C1 segment of cervical spinal cord (tissue), 14 donors: ENCODE results near the gene BRME1.

Experiments
- DNase-seq, 14 donors: peaks; one replicate each; lab custom pipeline; 2025; lab: John Stamatoyannopoulos, UW

BRME1 gene

DNA sequence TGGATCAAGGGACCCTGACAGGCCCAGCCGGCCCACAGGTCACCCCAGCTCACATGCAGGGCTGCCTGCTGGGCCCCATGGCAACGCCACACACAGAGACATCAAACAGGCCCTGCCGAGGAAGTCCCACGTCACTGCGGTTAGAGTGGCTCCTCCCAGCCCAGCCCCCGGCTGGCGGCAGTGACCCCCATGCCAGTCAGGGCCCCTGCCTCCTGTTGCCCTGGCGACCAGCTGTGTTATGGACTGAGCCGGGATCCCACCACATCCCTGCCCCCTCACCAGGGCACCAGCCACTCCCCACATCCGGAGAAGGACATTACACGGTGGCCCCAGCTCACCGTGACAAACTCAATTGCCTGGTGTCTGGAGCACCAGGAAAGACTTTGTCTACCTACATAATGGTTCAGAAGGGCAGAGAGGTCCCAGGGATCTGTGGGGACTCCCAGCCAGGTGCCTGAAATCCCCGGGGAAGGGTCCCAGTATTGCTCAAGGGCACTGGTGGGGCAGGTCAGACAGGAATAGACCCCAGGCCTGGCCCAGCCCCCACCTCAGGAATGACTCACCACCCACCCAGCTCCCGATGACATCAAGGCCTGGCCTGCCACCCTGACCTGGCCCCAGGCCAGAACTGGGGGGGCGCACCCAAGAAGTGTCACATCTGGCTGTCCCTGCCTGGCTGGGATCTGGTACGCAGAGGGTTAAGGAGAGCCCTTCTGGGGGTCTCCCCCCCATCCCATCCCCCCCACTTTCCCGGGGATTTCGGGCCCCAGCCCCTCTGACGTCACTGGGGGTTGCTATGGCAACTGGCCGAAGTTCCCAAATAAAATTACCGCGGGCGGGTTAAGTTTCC is 59.1 kb downstream of the BRME1 start:
- peak in 12 of 14 donors; percentile 17 to 93 (median 78) for DNase-seq

GRCh38 chr19:13844130-13844631 is 61.7 kb downstream of the BRME1 start:
- no peak for DNase-seq

DNA sequence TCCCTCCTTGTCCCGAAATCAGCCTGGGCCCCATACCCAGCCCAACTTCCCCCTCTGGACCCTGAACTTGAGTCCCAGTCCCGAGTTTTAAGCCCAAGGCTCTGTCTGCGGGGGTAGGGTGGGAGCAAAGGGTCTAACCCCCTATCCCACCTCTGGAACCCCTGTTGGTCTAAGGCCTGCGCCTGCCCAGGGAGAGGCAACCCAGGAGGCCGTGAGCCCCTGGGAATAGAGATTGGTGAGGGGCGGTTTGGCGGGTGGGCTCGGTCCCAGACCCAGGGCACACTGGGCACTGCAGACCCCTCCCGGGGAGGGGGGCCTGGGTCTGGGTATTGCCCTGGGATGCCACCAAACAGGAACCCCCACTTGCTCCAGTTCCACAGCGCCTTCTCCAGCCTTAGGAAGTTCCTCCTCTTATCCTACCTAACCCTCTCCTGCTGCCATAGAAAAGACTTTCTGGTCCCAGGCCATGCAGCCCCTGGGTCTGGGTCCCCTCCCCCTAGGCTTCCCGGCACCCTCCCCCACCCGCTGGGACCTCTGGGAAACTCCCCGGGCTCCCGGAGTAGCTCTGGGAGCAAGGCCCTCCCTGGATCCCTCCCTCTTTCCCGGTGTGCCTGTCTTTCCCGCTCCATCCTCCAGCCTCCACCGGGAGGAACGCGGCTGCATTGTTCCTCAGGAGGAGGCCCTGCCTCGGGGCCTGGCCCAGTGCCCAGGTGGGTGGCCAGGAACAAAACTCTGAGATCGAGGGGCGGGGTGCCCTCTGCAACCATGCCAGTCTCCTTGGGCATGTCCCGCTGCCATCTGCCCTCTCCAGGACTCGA is 62.6 kb downstream of the BRME1 start:
- peak in 5 of 14 donors; percentile 11 to 78 (median 27) for DNase-seq

DNA sequence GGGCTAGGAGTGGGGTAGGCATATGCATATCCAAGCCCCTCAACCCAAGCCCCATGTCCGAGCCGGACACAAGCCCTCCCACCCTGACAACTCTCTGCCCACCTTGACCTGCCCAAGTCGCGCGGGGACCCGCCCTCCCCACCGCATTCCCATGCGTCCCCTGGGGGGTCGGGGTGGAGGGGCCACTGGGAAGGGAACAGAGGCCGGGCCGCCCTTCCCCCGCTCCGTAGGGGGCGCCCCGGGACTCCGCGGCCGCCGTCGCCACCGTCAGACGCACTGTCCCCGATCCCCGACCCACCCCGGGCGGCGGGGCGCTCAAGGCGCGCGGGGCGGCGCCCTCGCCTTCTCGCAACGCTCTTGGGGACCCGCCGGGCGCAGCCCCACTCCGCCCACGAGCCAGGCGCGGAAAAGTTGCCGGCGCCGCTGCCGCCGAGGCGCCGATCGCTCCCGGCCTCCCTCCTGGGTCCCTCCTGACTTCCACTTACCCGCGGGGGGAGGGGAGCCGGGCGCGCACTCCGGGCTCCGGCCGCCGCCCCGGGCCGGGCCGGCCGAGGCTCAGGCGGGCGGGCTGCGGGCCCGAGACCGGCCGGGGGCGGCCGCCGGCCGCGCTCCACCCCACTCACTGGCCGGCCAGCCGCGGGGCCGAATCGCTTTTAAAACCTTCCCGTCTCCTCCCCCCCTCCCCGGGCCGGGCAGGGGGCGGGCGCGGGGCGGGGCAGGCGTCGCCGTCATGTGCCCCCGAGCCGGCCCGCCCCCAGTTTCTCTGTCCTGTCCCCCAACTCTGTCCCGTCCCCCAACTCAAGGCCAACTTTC is 63.4 kb downstream of the BRME1 start:
- peak in 12 of 14 donors; percentile 8 to 76 (median 47) for DNase-seq

GRCh38 chr19:13841962-13842290 is 64.0 kb downstream of the BRME1 start:
- no peak for DNase-seq

GRCh38 chr19:13841086-13841961 is 64.6 kb downstream of the BRME1 start:
- DNase-seq: peak in 3 of 14 donors; percentile 38 to 55 (median 43)

- peak in 3 of 14 donors; percentile 6 to 38 (median 34) for DNase-seq
Measured at GRCh38 chr19:13840305-13841085, 65.4 kb downstream of the BRME1 start.

GRCh38 chr19:13839938-13840304 is 66.0 kb downstream of the BRME1 start:
- DNase-seq: peak in 2 of 14 donors; percentile 65 to 82

DNA sequence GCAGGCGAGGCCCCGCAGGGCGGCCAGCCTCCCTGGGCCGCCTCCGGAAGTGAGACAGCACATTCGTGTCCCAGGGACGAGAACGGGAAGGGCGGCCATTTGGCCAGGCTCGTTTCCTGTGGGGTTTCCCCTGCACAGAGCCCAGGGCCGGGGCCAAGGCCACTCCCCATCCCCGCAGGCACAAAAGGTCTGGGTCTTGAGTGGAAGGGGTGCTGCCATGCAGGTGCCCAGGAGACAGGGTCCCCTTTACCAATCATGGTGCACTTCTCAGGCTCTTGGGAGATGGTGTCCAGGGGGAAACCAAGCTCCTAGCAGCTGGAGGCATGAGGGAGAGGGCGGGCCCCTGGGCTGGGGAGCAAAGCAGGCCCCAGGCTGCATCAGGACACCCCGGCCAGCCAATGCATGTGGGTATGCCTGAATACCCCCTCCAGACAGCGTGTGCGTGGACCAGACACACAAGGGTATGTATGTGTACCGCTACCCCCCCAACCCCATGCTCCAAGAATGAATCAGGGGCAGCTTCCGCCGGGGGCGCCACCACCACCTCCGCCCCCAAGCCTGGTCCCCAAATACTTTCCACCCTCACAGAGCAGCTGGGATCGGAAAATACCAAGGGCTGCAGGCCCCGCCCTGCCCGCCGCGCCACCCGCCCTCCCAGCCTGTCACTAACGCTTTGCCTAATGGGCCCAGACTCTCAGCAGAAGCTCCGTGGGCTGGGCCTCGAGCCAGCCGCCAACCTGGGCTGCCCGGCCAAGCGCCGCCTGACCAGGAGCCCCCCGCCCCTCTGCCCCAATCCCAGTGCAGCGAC is 66.6 kb downstream of the BRME1 start:
- DNase-seq: peak in 9 of 14 donors; percentile 18 to 82 (median 53)

GRCh38 chr19:13838435-13839129 is 67.3 kb downstream of the BRME1 start:
- no peak for DNase-seq

DNA sequence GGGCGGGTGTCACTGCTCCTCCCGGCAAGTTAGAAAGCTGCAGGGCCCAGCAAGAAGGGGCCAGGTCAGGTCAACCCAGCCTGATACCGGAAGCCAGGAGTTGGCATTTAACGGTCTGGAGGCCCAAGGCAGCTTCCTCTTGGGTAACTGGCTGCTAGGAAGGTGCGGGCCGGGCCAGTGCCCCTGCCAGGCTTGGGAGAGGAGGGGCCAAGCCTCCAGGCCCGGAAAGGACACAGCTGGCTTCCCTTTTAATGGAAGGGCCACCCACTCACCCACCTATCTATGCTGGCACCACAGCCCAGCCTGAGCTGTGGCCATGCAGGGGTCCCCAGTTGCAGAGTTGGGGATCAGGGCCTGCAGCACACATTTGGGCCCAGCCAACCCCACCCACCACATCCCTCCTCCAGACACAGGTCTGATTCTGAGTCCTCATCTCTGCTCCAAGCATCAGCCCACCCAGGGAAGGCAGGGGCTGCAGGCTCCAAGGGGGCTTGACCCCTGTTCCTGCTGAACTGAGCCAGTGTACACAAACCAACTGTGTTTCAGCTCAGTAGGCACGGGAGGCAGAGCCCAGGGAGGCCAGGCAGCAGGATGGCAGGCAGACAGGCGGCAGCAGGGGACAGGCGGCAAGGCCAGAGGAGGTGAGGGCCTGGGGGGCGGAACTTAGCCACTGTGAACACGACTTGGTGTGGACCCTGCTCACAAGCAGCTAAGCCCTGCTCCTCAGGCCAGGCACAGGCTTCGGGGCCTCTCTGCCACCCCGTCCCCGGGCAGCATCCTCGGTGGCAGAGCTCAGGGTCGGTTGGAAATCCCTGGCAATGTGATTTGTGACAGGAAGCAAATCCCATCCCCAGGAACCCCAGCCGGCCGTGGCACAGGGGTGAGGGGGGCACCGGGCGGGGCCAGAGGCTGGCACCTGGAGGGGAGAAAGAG is 69.9 kb downstream of the BRME1 start:
- peak in 2 of 14 donors; percentile 7 to 55 for DNase-seq

DNA sequence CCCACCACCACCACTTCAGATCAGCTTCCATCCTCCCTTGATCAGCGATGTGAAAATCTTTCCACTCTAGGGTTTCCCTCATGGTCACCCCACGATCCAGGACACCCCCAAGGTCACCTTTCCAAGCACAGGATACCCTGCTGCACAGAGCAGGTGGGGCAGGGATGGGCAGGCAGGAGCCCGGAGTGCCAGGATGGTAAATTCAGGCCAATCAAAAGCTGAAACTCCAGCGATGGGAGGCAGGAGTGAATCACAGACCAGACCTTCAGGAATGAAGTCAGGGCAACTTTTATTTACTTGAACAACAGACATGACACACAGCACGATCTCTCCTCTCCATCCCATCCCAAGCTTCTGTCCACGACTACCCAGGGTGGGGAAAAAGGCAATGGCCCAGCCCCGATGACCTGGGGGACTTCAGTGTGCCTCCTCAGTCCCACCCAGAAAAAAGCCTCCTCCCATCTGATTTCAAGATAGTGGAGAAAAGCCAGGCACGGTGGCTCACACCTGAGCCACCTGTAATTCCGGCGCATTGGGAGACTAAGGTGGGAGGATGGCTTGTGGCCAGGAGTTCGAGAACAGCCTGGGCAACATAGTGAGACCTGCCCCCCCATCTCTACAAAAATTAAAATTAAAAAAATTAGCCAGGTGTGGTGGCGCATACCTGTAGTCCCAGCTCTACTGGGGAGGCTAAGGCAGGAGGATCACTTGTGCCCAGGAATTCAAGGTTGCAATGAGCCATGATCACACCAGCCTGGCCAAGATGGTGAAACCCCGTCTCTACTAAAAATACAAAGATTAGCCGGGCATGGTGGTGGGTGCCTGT is 71.5 kb downstream of the BRME1 start:
- DNase-seq: no peak

DNA sequence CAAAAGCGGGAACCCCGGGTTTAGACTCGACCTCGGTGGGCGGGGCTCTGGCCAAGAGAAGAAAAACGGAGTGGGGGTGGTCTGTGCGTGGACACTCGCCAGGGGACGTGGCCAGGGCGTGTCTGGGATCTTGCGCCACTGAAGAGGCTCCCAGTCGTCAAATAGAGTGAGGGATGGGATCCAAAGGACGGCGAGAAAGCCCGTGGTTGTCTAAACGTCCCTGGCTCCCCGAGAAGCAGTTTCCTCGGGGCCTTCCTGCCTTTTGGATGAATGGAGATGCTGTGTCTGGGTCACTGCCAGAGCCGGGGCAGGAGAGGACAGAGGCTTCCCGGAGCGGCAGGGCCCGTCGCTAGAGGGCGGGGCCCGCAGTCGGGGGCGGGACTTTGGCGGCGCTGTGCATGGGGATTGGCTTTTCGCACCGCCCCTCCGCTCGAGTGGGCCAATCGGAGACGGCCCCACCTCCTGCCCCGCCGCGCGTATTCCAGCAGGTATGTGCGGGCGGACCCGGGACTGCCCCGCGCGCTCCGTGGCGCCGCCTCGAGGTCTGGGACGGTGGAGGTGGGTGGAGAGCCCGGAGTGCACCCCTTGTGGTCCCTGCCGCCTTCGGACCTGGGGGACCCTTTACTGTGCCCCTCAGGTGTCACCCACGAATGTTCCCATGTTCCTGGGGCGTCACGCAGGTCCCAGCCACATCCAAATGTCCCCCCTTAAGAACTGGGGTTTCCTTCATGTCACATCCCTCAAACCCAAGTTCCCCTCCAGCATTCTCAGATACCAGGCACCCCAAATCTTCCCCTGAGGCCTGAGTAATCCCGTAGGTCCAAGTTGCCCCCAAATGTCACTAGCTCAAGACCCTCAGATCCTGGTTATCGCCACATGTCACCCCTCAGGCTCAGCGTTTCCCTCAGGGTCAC is 72.3 kb downstream of the BRME1 start:
- peak in 12 of 14 donors; percentile 44 to 90 (median 78) for DNase-seq
